HFF-Myc (cell line): ENCODE data around the gene ACSM3.
"Not testable (repeated sequence)": the region's sequence is repeated elsewhere in the genome, so short reads cannot be mapped to it uniquely, and the experiment has no call there.

Source experiments
- DNase-seq: peaks from one replicate; pipeline ENCODE4 v3.0.0-alpha.2; 2011; ENCODE audit warnings: low read depth; ENCODE audit errors: extremely low read depth
- H3K4me3 ChIP-seq: replicated peaks from 2 replicates; pipeline ENCODE4 v1.5.1; 2011; ENCODE audit warnings: low read depth, mild to moderate bottlenecking, control low read depth, low read length
- TF ChIP-seq, protein P1 (sequence below): IDR thresholded peaks from 2 replicates; pipeline ENCODE4 v1.5.1; 2012; ENCODE audit warnings: mild to moderate bottlenecking, low read depth, low read length, control low read depth; ENCODE audit errors: missing control alignments

Gene ACSM3

DNA sequence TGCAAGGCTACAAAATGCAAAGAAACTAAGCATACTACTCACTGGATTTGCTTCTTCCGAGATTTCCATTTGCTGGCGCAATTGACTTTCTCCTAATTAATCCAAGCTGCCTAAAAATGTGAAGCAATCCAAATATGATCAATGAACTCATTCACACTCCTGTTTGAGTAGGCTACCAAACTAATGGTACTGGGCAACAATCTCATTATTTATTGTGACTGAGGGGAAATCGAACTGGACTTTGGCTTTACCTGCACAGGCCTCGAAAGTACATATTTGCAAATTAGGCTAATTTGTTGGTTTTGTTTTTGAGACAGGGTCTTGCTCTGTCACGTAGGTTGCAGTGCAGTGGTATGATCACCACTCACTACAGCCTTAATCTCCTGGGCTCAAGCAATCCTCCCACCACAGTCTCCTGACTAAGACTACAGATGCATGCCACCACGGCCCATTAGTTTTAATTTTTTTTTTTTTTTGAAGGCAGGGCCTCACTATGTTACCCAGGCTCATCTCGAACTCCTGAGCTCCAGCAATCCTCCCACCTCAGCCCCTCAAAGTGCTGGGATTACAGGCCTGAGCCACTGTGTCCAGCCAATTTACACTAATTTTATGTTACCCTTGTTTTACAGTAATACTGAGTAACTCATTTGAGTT, 39.9 kb downstream of the ACSM3 start:
- TF ChIP-seq, protein P1, sequence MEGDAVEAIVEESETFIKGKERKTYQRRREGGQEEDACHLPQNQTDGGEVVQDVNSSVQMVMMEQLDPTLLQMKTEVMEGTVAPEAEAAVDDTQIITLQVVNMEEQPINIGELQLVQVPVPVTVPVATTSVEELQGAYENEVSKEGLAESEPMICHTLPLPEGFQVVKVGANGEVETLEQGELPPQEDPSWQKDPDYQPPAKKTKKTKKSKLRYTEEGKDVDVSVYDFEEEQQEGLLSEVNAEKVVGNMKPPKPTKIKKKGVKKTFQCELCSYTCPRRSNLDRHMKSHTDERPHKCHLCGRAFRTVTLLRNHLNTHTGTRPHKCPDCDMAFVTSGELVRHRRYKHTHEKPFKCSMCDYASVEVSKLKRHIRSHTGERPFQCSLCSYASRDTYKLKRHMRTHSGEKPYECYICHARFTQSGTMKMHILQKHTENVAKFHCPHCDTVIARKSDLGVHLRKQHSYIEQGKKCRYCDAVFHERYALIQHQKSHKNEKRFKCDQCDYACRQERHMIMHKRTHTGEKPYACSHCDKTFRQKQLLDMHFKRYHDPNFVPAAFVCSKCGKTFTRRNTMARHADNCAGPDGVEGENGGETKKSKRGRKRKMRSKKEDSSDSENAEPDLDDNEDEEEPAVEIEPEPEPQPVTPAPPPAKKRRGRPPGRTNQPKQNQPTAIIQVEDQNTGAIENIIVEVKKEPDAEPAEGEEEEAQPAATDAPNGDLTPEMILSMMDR = no peak
- no peak for DNase-seq
- H3K4me3 ChIP-seq = no peak overlapping the region

DNA sequence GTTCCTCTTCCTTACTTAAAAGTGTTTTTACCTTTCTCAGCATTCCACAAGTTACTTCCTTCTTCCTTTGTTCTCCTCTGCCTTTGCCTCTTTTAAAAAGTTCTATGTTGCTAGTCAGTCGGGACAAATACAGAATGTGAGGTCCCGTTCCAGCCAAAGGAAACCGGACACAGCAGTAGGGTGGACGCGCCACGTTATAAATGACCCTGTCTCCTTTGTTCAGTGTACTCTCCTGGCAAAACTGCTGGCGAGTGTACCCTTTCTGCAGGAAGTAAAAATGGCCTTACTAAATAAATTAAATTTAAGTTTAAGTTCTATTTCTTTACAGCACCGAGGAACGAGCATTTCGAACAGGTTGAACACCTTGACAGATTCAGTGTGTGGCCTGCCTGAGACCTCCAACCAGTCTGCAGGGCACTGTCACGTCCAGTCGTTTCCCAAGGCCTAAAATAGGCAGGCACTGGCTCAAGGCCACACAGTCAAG, 41.9 kb downstream of the ACSM3 start:
- peak overlapping the region; percentile 95 for H3K4me3 ChIP-seq
- DNase-seq = not testable (repeated sequence)

DNA sequence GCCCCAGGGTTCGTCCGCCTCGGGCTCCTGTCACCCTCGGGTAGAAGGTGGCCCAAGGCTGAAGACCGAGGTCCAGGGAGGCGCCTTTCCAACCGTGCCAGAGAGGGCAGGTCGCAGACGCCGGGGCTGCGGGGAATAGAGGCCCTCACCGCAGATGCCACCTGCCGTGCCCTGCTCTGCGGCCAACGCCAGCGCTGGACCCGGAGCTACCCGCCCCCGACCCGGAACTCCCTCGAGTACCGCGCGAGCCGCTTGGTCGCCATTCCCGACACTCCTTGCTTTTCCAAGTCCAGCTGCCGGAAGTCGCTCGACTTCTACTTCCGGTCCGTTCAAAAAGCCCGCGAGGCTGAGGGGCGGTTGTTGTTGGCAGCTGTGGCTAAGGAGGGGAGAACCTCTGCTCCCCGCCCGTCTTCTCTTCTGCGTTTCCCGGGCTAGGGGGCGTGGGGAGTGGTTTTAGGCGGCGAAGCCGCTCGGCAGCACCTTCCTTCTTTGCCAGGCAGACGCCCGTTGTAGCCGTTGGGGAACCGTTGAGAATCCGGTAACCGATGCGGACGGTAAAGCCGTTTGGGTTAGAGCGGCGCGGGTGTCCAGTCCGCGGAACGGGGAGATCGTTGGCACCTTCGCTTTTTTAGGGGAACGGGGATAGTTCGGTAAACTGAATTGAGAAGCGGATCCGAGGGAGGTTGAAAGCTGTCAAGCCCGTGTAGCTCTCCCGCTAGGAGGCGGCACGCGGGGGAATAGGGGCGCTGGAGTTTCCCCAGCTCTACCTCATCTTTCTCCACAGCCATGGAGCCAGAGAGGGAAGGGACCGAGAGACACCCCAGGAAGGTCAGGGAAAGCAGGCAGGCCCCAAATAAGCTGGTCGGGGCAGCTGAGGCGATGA, 42.6 kb downstream of the ACSM3 start, which contains the start of the genes ERI2 and REXO5:
ERI2 (minus strand) TSS at position 305 of the 883 bp plus-strand sequence; CDS start at position 263, 42 bp downstream.
REXO5 (plus strand) TSS at position 360 of the 883 bp plus-strand sequence; CDS start at position 787, 427 bp downstream.
- H3K4me3 ChIP-seq = peak within 1 kb of the TSS; percentile 95
- DNase-seq = peak; percentile 81
- TF ChIP-seq, protein P1 = peak; percentile 55

DNA sequence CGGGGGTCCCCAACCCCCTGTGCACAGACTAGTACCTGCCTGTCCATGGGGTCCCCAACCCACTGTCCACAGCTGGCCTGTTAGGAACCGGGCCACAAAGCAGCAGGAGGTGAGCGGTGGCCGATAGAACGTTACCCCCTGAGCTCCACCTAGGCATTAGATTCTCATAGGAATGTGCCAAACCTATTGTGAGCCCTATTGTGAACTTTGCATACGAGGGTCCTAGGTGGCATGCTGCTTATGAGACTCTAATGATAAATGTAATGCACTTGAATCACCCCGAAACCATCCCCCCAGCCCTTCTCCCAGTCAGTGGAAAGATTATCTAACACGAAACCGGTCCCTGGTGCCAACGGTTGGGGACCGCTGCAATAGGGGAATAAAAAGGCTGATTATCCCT, 44.0 kb downstream of the ACSM3 start:
- TF ChIP-seq, protein P1 = no peak
- DNase-seq = no peak
- peak overlapping the region; percentile 95 for H3K4me3 ChIP-seq

DNA sequence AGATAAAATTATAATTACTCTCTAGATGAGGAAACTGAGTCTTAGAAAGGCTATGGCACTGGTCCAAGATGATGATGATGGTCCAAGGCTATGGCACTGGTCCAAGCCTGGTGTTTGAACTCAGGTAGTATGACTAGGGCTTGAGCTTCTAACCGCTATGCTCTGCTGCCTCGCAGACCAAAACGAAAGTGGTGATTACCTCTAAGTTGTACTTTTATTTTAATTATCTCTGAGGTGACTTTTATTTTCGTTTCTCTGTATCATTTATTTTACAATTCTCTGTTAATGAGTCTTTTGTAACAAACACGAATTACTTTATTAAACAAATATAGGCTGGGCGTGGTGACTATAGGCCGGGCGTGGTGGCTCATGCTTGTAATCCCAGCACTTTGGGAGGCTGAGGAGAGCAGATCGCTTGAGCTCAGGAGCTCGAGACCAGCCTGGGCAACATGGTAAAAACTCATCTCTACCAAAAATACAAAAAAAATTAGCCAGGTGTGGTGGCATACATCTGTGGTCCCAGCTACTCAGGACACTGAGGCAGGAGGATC, 48.1 kb downstream of the ACSM3 start:
- TF ChIP-seq, protein P1 = no peak
- H3K4me3 ChIP-seq = no peak overlapping the region
- DNase-seq = no peak

DNA sequence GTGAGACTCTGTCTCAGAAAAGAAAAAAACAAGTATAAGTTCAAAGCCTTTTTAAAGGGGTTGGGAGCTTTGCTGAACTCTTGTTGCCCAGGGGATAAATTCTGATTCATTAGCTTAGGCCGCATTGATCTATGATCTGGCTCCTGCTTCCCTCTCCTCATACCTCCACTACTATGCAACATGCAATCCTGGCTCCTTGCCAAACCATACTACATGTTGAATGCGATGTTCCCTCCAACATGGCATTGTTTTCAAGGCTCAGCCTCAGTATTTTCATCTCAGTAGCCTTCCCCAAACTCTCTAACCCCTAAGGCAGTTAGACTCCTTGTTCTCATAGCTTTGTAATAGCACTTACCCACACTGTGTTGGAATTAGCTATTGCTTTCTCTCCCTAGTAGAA, 48.7 kb downstream of the ACSM3 start:
- no peak overlapping the region for H3K4me3 ChIP-seq
- TF ChIP-seq, protein P1 = no peak
- DNase-seq = no peak

DNA sequence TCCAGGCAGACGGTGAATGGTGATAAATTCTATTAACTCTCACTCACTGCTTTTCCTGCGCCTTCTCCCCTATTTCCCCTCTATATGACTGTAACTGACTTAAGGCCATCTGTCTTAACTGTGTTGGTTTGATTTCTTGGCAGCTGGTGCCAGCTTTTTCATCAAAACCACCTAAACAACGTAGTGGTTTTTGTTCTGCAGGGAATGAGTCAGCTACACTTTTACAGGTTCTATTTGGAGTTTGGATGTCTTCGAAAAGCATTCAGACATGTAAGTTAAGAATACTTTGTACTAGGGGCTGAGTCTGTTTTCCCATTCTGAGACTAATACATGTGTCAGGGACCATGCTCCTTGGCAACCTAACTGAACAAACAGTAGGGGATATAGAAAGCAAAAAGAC, 51.0 kb downstream of the ACSM3 start:
- no peak overlapping the region for H3K4me3 ChIP-seq
- TF ChIP-seq, protein P1 = no peak
- DNase-seq = no peak
